ENCODE data around the gene STK32C.
"Not testable (repeated sequence)": the region's sequence is repeated elsewhere in the genome, so short reads cannot be mapped to it uniquely, and the experiment has no call there.

STK32C gene

GRCh38 chr10:132281915-132282666 lies 25.7 kb downstream of the STK32C start:
- no peak for DNase-seq (ENCODE audit: low read depth)

- no peak for DNase-seq (ENCODE audit: low read depth)
Measured at GRCh38 chr10:132280646-132281074, 27.1 kb downstream of the STK32C start.

DNA sequence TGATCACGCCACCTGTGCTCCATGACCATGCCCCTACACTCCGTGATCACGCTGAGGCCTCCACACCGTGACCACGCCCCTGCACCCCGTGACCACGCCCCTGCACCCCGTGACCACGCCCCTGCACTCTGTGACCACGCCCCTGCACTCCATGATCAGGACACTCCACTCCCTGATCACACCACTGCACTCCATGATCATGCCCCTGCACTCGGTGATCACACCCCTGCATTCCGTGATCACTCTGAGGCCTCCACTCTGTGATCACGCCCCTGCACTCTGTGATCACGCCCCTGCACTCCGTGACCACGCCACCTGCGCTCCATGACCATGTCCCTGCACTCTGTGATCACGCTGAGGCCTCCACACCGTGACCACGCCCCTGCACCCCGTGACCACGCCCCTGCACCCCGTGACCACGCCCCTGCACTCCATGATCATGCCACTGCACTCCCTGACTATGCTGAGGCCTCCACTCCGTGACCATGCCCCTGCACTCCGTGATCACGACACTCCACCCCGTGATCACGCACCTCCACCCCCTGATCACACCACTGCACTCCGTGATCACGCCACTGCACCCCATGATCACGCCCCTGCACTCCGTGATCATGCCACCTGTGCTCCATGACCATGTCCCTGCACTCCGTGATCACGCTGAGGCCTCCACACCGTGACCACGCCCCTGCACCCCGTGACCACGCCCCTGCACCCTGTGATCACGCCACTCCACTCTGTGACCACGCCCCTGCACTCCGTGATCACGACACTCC lies 27.7 kb downstream of the STK32C start:
- DNase-seq (ENCODE audit: low read depth) = no peak

DNA sequence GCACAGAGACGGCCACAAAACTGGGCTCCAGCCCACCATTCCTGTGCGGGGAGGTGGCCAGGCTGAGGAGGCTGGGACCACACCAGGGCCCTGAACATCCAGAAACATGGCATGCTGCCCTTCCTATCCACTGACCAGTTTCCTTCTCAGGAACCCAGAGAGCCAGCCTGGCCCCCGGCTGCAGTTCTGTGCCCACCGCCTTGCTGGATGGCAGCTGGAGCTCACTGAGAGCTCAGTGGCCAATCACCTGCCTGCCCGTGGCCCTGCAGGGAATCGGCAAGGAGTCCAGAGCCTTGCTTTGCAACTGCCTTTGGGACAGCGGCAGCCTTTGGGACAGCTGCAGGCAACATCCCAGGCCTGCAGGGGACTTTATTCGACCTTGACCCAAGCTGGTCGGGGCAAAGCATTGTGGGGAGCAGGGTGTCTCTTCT lies 30.4 kb downstream of the STK32C start:
- DNase-seq (ENCODE audit: low read depth) = no peak

GRCh38 chr10:132276706-132277105 lies 31.0 kb downstream of the STK32C start:
- no peak for DNase-seq (ENCODE audit: low read depth)

GRCh38 chr10:132276179-132276675 lies 31.5 kb downstream of the STK32C start:
- DNase-seq (ENCODE audit: low read depth) = no peak

GRCh38 chr10:132275426-132276178 lies 32.1 kb downstream of the STK32C start:
- DNase-seq (ENCODE audit: low read depth) = no peak

DNA sequence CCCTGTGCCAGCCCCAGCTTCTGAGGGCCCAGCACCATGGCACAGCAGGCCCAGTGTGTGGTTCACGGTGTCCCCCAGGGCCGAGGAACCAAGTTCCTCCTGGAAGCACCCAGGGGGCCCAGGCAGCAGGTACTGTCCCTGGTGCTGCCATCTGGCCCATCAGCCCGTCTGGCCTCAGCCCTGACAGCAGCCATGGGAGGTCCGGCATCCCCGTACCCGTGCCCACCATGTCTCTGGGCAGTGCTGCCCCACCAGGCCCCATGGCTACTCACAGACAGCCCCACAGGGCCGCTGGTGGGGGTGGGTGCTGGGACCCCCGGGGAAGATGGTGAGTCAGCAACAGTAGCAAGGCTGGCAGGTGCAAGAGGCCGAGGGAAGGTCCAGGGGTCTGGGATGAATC lies 32.8 kb downstream of the STK32C start:
- no peak for DNase-seq (ENCODE audit: low read depth)

GRCh38 chr10:132274581-132274980 lies 33.2 kb downstream of the STK32C start:
- no peak for DNase-seq (ENCODE audit: low read depth)

DNA sequence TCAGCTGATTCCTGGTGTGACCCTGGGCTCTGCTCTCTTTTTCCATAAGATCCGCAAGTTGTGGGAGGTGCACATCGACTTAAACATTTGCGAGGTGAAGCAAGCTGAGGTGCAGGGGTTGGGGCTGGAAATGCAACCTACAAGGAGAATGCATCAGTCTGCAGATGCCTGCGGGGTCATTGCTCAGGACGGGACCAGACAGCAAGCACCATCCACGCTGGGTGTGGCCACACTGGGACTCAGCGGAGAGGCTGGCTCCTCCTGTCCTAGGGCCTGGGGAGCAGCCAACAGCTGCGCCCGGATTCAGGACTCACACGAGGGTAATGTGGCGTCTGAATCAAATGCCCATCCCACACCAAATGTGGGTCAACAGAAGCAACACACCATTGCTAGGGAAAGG lies 33.8 kb downstream of the STK32C start:
- no peak for DNase-seq (ENCODE audit: low read depth)

- no peak for DNase-seq (ENCODE audit: low read depth)
Measured at GRCh38 chr10:132273304-132273944, 34.3 kb downstream of the STK32C start.

DNA sequence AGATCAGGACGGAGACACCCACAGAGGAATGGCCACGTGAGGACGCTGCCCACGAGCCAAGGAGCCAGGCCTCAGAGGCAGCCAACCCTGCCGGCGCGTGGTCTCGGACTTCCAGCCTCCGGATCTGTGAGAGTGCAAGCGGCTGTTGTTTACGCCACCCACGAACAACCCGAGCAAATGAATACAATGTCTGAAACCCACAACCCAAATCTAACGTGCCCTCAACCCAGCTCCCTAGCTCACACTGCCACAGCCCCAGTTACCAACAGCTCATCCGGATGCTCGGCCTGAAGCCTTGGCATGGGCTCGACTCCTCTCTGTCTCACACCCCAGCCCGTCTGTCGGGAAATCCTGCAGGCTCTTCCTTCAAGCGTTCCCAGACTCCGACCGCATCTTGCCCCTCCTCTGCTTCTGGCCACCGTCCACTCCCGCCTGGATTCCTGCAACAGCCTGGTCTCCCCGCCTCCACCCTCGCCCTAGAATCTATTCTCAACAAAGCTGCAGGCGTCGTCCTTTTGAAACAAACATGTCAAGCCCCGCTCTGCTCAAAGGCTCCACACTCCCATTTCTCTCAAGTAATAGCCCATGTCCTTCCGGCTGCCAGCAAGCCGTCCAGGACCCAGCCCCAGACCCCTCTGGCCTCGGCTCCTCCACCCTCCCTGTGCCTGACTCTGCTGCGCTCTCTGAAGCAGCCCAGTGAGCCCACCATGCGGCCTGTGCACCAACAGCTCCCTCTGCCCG lies 35.3 kb downstream of the STK32C start:
- no peak for DNase-seq (ENCODE audit: low read depth)

- DNase-seq (ENCODE audit: low read depth) = no peak
Measured at GRCh38 chr10:132271458-132272230, 36.1 kb downstream of the STK32C start.

DNA sequence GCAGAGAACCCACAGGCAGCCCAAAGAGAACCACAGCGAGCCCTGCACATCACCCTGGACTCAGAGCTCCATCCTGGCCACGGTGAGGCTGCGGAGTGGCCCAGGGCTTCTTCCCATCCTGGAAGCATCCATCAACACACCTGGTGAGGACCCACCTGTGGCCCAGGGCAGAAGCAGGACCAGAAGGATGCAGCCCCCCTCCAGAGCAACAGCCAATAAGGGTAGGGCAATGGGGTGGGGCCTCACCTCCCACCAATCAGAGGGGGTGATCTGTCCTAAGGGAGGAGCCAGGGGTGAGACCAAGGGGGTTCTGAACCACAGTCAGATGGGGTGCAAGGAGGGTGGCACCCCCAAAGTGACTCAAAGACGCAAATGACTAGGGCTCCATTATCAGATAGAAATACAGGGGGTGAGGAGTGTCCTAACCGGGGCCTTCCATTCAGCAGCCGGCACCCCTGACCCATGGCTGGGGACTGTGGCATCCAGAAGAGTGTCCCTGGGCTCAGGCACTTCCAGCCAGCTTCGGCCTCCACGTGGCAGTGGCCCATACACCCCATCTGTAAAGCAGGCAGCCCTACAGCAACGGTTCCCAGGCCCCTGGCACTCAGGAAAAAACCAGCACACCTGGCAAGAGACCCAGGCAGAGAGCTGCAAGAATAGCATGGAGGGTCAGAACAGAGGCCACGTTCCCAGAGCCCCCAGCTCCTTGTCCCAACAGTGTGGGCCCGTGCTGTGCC lies 36.9 kb downstream of the STK32C start:
- DNase-seq (ENCODE audit: low read depth) = no peak

DNA sequence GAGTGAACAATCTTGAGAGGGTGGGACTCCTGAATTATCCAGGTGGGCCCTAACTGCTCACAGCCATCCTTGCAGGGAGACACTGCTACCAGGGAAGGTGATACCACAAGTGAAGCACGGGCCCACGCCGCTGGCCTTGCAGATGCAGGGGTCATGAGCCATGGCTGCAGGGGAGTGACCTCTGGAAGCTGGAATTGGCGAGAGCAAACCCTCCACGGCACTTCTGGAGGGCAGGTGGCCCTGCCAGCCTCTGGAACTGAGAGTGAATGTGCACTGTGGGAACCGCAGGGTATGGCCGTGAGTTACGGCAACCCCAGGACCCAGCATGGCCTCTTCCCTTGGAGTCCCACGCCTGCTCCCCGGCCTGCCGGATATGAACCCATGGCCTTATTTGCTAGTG lies 37.5 kb downstream of the STK32C start:
- no peak for DNase-seq (ENCODE audit: low read depth)

- DNase-seq (ENCODE audit: low read depth) = no peak
Measured at GRCh38 chr10:132269266-132270230, 38.2 kb downstream of the STK32C start.

DNA sequence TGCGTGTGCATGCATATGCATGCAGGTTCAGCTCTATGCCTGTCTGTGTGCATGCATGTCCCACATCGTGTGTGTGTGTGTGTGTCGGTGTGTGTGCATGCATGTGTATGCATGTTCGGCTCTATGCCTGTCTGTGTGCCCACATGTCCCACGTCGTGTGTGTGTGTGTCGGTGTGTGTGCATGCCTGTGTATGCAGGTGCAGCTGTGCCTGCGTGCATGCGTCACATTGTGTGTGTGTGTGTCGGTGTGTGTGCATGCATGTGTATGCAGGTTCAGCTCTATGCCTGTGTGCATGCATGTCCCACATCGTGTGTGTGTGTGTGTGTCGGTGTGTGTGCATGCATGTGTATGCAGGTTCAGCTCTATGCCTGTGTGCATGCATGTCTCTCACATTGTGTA lies 39.8 kb downstream of the STK32C start:
- DNase-seq (ENCODE audit: low read depth) = not testable (repeated sequence)

DNA sequence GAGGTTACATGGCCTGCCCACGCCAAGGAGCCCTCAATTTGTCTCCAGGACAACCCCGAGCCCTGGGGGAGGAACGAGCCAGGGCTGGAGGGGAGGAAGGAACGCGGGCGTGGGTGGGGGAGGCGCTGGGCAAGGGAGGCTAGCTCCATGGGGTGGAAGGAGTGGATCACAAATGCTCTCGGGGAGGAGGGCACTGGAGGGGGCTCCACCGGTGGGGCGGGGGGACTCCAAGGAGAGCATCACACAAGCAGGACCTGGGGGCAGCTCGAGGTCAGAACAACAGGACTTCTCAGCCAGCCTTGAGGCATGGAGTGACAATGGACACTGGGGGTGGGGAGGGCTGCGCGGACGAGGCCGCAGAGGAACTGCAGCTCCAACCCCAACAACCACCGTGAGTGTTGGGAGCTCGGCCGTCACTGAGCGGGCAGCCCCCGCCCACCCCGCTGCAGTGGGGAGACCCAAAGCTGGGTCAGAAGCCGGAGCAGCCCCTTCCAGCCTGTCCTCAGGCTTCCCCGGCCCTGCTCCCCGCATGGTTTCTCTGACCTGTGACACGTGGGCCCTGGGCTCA lies 41.1 kb downstream of the STK32C start:
- no peak for DNase-seq (ENCODE audit: low read depth)

All from activated T-helper 1 cell treated with Interleukin-2 at 50 U/mL for 16 hours (primary cell).